Nucleus accumbens (tissue), 56 donors: ENCODE measurements around the gene DUXB.
A peak's percentile ranks its signal among the peaks of the same experiment; 100 is the strongest.

Experiments
- DNase-seq, 56 donors: peaks; one replicate each; lab custom pipeline; 2025; lab: John Stamatoyannopoulos, UW

DUXB gene, protein sequence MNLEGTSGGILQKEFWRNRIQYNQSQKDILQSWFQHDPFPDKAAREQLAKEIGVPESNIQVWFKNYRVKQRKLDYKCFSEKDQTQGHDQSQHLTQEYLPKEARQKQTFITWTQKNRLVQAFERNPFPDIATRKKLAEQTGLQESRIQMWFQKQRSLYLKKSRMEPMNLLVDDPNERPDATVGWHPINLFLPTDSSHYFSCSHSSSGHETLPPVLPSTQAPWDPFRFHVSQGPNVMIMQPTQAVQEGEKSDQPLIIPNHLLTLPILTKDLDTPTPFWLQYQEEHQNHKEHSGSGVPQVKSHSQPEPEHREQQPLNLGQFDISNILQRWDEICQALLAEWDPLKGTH

DNA sequence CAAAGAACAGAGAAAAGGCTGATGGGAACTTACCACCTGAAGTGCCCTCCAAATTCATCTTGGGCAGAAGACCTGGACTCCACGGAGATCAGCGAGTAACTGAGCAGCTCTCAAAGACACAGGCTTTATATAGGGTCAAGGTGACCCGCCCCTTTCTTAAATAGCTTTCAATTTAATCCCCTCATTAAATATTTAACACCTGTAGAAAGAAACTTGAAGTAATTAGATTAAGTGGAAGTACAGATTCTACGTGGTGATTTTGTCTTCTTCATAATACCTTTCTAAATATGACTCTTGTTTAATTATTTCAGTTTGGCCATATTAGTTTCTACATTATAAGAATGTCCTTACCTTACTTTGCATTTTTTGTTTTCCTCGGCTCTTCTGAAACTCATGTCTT lies at the start of gene DUXB:
TSS of gene DUXB (minus strand) at position 101 of the 400 bp plus-strand sequence. CDS start at position 58, 43 bp downstream.
- DNase-seq = no peak

DNA sequence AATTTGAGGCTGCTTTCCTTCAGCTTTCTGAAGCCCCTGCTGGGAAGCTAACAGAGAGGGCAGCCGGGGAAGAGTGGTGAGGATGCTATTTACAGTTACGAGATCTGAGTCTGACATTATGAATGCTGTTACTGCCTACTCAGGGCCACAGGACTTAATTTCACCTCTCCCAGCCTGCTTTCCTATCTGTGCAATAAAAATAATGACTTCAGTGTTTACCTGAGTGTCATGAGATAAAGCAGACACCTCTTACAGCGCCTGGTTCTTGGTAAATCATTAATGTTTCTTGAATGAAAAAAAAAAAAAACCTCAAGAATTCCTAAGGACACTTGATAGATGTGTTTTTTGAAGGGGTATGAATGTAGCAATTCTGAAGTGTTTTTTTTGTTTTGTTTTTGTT lies 49.3 kb upstream of the DUXB start:
- DNase-seq = no peak

DNA sequence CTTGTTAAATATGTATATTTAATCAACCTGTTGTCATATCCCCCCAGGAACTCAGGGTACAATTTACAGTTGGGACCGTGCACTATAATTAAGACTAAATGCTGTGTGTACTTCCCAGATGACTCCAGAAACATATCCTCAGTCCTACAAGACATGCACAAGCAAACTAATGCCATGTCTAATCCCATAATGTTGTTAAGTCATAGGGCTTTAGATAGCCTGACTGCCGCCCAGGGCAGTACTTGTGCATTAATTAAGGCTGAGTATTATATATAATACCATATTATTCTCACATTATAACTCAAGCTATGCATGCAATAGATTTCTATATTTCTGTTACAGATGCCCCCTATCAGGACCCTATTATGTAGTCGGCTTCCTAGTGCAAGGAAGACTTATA lies 45.1 kb upstream of the DUXB start:
- DNase-seq = no peak

DNA sequence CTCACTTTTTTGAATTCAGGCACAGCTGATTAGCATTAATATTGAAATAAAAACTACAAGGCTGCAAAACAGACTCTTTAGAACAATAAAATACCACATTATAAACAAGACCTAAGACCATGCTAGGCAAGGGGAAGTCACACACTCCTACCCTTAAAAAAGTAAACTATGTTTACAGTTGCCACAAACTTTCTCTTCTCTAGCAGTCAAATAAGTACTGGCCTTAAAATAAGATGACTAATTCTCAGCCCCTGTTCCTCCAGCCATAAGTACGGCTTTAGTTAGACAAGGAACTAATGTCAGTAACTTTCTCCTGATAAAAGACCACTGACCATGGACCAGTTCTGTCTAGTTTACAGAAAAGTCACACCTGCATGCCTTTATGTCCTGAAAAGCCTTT lies 44.6 kb upstream of the DUXB start:
- no peak for DNase-seq

DNA sequence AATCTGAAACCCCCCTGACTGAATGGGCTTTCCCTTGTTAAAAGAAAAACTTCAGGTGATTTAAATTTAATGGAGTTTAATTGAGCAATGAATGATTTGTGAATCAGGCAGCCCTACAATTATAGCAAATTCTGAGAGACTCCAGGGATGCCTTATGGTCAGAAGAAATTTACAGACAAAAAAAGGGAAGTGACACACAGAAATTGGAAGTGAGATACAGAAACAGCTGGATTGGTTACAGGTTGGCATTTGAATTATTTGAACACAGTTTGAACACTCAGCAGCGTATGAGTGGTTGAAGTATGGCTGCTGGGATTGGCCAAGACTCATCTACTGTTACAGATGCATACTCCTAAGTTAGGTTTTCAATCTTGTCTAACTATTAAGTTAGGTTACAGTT lies 44.0 kb upstream of the DUXB start:
- DNase-seq = no peak

DNA sequence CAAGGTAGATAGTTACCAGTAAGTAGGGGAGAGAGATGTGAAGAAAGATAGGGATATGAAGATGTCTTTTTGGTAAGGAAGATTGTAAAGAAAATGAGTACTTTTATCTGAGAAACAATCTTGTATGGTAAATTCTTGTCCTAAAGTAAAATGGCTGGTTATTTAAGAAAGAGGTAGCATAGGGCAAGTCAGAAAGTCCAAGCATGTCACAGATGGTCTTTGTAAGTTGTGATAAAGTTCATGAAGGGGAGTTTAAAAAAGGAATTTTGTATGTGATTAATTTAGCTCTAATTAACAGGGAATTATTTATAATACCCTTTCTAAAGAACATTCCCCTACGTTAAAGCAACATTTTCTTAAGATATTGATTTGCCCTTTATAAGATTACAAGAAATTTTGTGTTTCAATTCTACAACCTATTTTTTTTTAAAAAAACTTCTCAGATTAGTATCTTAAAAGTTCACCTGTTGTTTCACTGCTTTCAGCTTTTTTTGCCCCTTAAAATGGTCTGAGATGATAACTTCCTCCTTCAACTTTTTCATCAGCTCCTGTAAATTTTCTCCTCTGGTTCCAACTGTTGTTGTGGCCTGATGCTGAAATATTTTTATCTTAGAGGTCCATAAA lies 41.3 kb upstream of the DUXB start:
- no peak for DNase-seq

DNA sequence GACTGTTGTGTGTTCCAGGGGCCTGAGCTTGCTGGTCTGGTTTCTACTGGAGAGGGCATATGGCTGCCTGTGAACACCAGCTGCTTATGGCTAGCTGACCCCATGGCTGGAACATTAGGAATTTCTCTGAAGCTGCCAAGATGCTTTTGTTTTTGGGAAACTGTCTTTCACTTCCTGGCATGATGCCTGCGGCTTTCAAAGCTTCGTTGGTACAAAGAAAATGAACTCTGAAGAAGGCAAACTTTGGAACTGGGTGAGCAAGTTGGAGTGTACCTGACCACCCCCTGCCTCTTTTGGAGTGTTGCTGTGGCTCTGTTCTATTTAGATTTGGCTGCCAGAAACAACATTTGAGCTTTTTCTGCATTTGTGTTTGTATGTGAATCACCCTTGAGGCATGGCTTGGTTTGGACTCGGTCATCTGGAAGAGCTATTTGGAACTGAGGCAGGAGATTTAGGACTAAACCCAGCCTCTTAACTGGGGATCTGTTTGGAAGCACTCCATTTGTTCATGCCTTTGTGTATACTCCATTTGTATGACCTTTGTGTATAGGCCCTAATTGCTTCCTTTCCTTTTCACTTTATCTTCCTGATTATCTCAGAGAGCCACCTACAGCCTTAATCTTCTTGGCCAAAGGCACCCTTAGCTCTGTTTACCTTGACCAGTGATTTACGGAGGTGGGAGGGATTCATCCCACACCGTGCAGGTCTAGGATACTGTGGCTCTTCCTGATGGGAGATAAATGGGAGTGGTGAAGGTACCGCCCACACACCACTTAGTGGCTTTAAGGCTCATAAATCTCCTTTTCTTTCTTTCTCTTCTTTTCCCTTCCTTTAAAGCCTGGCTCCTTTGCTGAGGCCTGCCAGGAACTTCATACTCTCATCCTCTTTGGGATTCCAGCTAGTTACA lies 32.3 kb upstream of the DUXB start:
- DNase-seq = peak in 20 of 56 donors; percentile 1 to 49 (median 6)

DNA sequence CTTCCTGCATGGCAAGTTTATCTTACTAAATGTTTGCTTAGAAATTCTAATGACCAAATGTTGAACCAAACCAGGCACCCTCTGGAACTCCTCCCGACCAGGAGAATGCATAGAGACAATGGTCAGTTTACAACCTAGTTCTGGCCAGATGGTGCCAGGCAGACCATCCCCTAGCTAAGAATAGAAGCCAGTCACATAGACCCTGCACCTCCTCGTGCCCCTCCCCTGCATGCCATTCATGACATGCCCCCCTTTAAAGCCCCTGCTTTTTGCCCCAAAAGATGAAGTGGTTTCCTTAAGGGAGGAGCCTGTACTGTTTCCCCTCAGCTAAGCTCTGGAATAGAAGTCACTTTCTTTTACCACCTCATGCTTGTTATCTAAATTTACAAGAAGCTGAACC lies 31.6 kb upstream of the DUXB start:
- no peak for DNase-seq

DNA sequence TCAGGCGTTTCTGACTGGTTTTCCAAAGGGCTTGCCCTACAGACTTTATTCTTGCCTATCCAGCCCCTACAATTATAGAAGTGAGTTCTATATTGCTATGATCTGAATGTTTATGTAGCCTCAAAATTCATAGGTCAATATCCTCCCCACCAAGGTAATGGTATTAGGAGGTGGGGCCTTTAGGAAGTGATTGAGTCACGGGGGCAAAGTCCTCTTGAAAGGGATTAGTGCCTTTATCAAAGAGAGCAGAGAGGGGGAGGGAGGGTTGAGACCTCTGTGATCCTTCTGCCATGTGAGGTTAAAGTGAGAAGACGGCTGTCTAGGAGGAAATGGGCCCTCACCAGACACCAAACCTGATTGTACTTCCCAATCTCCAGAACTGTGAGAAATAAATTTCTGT lies 26.0 kb upstream of the DUXB start:
- no peak for DNase-seq

DNA sequence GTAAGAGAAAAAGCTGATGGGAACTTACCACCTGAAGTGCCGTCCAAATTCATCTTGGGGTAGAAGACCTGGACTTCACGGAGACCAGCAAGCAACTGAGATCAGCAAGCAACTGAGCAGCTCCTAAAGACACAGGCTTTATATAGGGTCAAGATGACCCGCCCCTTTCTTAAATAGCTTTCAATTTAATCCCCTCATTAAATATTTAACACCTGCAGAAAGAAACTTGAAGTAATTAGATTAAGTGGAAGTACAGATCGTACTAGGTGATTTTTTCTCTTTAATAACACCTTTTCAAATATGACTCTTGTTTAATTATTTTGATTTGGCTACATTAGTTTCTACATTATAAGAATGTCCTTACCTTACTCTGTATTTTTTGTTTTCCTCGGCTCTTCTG lies 25.1 kb upstream of the DUXB start, which contains the start of gene CPHXL:
TSS of gene CPHXL (minus strand) at position 101 of the 400 bp plus-strand sequence. CDS start at position 53, 48 bp downstream.
- no peak for DNase-seq

DNA sequence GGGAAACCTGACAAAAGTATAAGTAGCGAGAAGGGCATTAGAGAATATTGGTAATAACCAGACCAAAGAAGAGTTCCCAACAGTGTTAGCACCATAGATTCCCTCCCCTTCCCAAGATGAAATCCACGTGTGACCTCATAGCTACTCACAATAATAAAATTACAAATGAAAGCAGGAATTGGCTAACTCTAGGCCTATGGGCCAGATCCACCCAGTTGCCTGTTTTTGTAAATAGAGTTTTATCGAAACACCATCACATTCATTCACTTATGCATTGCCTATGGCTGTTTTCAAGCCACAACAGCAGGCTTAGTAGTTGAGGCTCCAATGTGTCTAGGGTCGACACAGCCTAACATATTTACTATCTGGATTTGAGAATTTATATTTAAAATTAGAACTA lies 17.2 kb upstream of the DUXB start:
- no peak for DNase-seq

DNA sequence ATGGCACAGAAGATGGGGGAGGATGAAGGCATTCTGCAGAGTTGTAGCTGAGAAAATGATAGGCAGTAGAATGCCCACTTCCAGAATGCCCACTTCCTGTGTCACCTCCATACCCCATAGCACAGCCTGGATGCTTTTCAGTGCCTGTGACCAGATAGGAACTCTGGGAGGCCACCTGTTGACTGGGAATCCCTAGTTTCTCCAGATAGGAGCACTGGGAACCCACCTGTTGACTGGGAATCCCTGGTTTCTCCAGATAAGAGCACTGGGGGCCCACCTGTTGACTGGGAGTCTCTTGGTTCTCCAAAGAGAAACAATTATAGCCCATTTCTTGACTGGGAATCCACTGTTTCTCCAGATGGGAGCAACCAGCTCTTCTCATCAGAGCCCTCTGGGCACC lies 13.4 kb upstream of the DUXB start:
- no peak for DNase-seq

DNA sequence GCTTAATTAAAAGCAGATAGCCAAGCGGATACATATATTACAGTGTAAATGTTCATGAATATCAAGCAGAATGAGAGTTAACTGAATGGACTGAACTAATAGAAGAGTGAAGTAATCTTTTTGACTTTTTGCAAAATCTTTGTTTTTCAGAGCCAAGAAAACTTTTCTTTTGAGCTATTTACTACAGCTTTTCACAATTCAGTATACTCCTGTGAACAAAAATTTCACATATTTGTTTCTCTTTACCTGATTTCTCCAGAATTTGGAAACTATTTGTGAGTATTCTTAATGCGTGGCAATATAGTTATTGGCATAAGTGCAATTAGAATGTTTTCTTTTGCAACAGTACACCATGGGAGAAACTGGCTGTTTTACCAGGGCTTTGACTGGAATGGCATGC lies 9.1 kb upstream of the DUXB start:
- DNase-seq = no peak

DNA sequence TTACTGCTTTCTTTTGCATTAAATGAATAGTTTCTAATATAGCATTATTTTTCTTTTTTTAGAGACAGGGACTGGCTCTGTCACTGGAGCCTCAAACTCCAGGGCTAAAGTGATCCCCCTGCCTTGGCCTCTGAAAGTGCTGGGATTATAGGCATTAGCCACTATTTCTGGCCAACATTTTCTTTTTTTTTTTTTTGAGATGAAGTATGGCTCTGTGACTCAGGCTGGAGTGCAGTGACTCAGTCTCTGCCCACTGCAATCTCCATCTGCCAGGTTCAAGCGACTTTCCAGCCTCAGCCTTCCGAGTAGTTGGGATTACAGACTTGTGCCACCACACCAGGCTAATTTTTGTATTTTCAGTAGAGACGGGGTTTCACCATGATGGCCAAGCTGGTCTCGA lies 2.0 kb upstream of the DUXB start:
- DNase-seq = no peak

DNA sequence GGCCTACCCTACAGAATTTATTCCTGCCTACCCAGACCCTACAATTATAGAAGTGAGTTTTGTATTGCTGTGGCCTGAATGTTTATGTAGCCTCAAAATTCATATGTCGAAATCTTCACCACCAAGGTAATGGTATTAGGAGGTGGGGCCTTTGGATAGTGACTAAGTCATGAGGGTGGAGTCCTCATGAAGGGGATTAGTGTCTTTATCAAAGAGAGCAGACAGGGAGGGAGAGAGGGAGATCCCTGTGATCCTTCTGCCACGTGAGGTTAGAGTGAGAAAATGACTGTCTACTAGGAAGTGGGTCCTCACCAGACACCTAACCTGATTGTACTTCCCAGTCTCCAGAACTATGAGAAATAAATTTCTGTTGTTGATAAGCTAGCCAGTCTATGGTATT lies 981 bp upstream of the DUXB start:
- no peak for DNase-seq

DNA sequence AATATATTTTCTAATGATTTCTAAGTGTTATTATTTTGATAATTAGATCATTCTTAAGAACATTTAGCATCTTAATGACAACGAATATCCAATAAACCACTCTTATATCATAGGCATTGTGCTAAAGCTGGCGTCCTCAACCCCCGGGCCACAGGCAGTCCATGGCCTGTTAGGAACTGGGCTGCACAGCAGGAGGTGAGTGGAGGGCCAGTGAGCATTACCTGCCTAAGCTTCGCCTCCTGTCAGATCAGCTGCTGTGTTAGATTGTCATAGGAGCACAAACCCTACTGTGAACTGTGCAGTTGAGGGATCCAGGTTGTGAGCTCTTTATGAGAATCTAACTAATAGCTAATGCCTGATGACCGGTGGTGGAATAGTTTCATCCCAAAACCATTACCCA lies 3.7 kb downstream of the DUXB start:
- no peak for DNase-seq

DNA sequence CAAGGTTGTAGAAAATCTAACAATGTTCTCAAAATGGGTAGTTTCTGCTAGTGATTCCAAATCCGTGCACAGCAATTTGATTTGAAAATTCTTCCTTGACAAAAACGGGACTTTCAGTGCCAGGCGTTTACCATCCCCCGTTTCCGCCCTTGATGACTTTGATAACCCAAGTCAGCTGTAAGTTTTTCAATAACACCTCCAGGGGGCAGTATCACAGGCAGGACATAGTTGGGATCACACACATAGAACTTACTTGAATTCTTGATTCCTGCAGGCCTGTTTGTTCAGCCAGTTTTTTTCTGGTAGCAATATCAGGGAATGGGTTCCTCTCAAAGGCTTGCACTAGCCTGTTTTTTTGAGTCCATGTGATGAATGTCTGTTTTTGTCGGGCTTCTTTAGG lies 5.6 kb downstream of the DUXB start:
- DNase-seq = no peak

DNA sequence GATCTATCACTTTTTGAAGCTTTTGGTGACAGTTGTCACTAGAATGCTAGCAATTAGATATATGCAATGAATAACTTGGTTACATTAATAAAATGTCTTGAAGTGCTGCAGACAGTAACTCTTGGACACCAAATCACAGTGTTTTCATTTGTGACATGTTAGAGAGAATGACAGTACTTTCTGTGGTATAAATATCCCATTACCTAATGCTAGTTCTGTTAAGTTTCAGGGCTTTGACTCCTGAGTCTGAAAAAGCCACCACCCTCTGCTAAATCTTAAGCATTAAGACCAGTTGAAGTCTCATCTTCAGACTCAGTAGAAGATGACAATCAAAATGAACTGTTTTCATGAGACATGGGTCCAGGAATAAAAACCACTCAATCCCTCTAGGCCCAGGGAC lies 13.9 kb downstream of the DUXB start:
- no peak for DNase-seq

DNA sequence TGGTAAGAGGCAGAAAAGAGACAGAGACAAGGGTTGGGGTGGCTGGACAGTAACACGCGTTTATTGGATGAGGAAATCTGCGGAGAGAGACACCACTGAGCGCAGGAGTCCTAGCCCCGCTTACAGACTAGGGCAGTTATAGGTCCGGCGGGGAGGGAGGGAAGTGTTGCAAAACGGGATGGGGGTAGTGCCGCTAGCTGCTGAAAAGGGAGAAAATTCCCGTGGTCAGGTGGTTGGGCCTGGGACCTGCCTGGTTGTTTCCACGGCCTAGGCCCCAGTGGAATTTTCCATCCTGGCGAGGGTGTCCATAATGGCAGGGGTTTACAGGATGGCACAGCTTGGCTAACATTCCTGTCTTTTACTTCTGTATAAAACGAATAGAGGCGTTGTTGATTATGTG lies 19.0 kb downstream of the DUXB start:
- DNase-seq = no peak

DNA sequence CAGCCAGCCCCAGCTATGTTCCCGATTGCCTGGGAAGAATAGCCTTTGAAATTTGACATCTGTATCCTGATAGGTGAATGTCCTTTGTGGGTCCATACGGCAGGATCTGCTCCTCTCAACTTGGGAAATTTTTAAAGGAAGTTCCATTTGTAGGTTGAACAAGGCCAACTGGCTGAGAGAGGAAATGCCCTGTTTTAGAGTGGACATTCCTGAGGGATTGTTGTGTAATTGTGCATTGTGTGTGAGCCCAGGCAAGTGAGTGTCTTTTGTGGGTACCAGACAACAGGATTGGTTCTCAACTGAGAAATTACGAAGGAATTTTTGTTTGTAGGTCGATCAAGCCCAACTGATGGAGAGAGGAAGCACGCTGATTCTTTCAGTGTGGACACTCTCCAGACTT lies 21.9 kb downstream of the DUXB start:
- DNase-seq = no peak

DNA sequence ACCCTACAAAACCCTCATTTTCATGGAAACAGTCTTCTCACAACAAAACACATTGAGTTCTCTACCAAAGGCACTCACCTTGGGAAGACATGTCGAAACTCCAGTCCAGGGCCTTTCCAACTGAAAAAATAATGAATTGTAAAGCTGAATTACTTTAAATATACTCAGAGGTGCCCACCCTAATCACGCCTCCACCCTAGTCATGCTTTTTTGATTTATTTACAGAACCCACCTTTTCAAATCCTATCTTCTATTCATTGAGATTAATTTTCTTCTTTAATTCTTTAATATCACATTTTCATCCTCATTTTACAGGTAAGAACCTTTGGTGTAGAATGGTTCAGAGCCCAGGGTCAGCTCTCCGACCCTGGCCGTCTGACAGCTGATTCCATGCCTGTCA lies 24.4 kb downstream of the DUXB start, which contains the start of gene CPHXL2:
TSS of gene CPHXL2 (minus strand) at position 101 of the 400 bp plus-strand sequence. CDS start at position 91, 10 bp downstream.
- DNase-seq = no peak
